GM12891 (cell line): ENCODE measurements around the gene SMOC2.

Experiments used
- POLR2A ChIP-seq: IDR thresholded peaks from 2 replicates; pipeline ENCODE4 v1.6.1; 2011; ENCODE audit warnings: low read depth, low read length, control low read depth
- POLR2AphosphoS5 ChIP-seq: IDR thresholded peaks from 2 replicates; pipeline ENCODE4 v1.6.1; 2011; ENCODE audit warnings: low read depth, low read length, control low read depth
- SPI1 ChIP-seq: IDR thresholded peaks from 2 replicates; pipeline ENCODE4 v1.6.1; 2011; ENCODE audit warnings: low read depth, low read length, control low read depth
- TAF1 ChIP-seq: IDR thresholded peaks from 2 replicates; pipeline ENCODE4 v1.6.1; 2011; ENCODE audit warnings: low read depth, low read length, control low read depth

DNA sequence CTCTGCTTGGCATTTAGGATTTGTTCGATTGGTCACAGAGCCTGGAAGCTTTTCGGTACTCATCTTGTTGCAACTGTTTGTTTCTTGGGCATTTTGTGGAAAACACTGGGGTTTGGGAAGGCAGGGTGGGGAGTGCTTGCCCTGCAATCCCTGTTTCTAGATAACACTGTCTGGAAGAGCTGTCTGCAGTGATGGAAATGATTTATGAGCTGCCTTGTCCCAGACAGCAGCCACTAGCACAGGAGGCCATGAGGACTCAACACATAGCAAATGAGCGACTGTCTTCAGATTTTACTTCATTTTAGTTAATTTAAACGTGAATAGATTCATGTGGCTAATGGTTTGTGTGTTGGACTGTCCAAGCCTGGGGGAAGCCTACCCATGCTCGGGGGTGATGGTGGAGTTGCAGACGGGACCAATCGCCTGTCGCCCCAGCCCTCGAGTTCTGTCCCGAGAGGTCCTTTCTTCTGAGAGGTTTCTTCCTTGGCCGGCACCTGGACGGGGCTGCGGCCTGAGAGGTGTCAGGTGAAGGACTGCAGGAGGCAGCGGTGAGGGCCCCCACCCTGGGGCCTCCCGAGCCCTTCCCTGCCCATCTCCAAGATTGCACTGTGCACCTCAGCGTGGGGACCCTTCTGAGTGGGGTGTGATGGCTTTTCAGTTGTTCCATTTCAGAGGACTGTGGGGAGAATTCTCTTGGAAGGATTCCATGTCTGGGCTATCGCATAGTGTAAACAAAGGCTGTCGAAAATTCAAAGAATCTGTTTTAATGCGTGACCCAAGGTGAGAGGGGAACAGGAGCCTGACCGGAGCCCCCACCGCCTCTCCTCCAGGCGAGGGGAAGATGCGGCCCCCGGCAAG lies 55.4 kb downstream of the SMOC2 start:
- TF ChIP-seq POLR2AphosphoS5 (no peak), POLR2A (no peak), SPI1 (no peak), TAF1 (no peak)
